MM.1S (cell line): ENCODE measurements around the gene ITPR1.

ENCODE experiments used
- DNase-seq: peaks from one replicate; pipeline ENCODE4 v3.0.0-alpha.2; 2015
- H2AFZ ChIP-seq: fragments of 300-600 bp; sonication (generic); 2 replicates; pipeline ENCODE4 v1.6.0; 2016; ENCODE audit warnings: antibody characterized with exemption, low read length
- H3F3A ChIP-seq: fragments of 300-600 bp; sonication (generic); 2 replicates; pipeline ENCODE4 v1.6.1; 2016; ENCODE audit warnings: mild to moderate bottlenecking, antibody characterized with exemption, low read length, moderate library complexity, mixed read lengths; ENCODE audit not compliant: insufficient read depth
- H3K27ac ChIP-seq: fragments of 300-600 bp; sonication (generic); 2 replicates; pipeline ENCODE4 v1.5.1; 2016; ENCODE audit warnings: mild to moderate bottlenecking, low read length
- H3K27me3 ChIP-seq: fragments of 300-600 bp; sonication (generic); replicated peaks from 2 replicates; pipeline ENCODE4 v1.6.0; 2016; ENCODE audit warnings: low read length; ENCODE audit not compliant: insufficient read depth
- H3K36me3 ChIP-seq: fragments of 300-600 bp; sonication (generic); replicated peaks from 2 replicates; pipeline ENCODE4 v1.6.1; 2016; ENCODE audit warnings: mild to moderate bottlenecking, low read length, mixed read lengths; ENCODE audit not compliant: insufficient read depth
- H3K4me1 ChIP-seq: fragments of 300-600 bp; sonication (generic); 2 replicates; pipeline ENCODE4 v1.6.1; 2016; ENCODE audit warnings: low read length, mixed read lengths
- H3K4me2 ChIP-seq: fragments of 300-600 bp; sonication (generic); 2 replicates; pipeline ENCODE4 v1.6.0; 2016; ENCODE audit warnings: low read depth, low read length
- H3K4me3 ChIP-seq: fragments of 300-600 bp; sonication (generic); 2 replicates; pipeline ENCODE4 v1.5.1; 2016; ENCODE audit warnings: low read length, mixed read lengths
- H3K79me2 ChIP-seq: fragments of 300-600 bp; sonication (generic); 2 replicates; pipeline ENCODE4 v1.6.1; 2016; ENCODE audit warnings: mixed run types, low read length, mixed read lengths
- H3K9ac ChIP-seq: fragments of 300-600 bp; sonication (generic); 2 replicates; pipeline ENCODE4 v1.6.1; 2016; ENCODE audit warnings: low read length, mixed read lengths
- H3K9me2 ChIP-seq: fragments of 300-600 bp; sonication (generic); replicated peaks from 2 replicates; pipeline ENCODE4 v1.6.1; 2016; ENCODE audit warnings: mild to moderate bottlenecking, low read length, mixed read lengths; ENCODE audit not compliant: insufficient read depth
- H3K9me3 ChIP-seq: fragments of 300-600 bp; sonication (generic); replicated peaks from 2 replicates; pipeline ENCODE4 v1.6.1; 2016; ENCODE audit warnings: mild to moderate bottlenecking, low read length, mixed read lengths; ENCODE audit not compliant: insufficient read depth
- H4K20me1 ChIP-seq: fragments of 300-600 bp; sonication (generic); 2 replicates; pipeline ENCODE4 v1.6.1; 2016; ENCODE audit warnings: mild to moderate bottlenecking, low read length, moderate library complexity, mixed read lengths; ENCODE audit not compliant: insufficient read depth
- CTCF ChIP-seq: fragments of 300-600 bp; sonication (generic); IDR thresholded peaks from 2 replicates; pipeline ENCODE4 v1.5.1; 2016; ENCODE audit warnings: antibody characterized with exemption, low read length, mixed read lengths
- EZH2 ChIP-seq: fragments of 300-600 bp; sonication (generic); optimal IDR thresholded peaks from 2 replicates; pipeline ENCODE3; 2017; ENCODE audit warnings: low read depth, mild to moderate bottlenecking, antibody characterized with exemption, low read length, mixed read lengths
- EZH2phosphoT487 ChIP-seq: fragments of 300-600 bp; sonication (generic); IDR thresholded peaks from 2 replicates; pipeline ENCODE4 v1.6.1; 2018; ENCODE audit warnings: antibody characterized with exemption, low read length

The ITPR1 gene

GRCh38 chr3:4763604-4764247, 270.6 kb downstream of the ITPR1 start:
- Histone ChIP-seq H3K9me2 (no peaks in the 10 kb centered on the region), H3K79me2 (no peaks in the 10 kb centered on the region), H3F3A (no peaks in the 10 kb centered on the region), H2AFZ (no peak overlapping the region), H3K36me3 (no peaks in the 10 kb centered on the region), H3K9ac (no peak overlapping the region), H3K4me3 (no peak overlapping the region), H3K27ac (no peak overlapping the region), H3K27me3 (no peaks in the 10 kb centered on the region), H3K4me1 (no peaks in the 10 kb centered on the region), H4K20me1 (no peaks in the 10 kb centered on the region), H3K4me2 (no peak overlapping the region), H3K9me3 (no peaks in the 10 kb centered on the region)
- TF ChIP-seq CTCF = no peak
- no peak for DNase-seq

- H2AFZ ChIP-seq = no peak overlapping the region
These were observed 272.1 kb downstream of the ITPR1 start for GRCh38 chr3:4765212-4765611.

GRCh38 chr3:4766263-4766662, 273.1 kb downstream of the ITPR1 start:
- H3K4me3 ChIP-seq = no peak overlapping the region
- H3K27ac ChIP-seq = no peak overlapping the region
- no peaks in the 10 kb centered on the region for H3K36me3 ChIP-seq
- no peak for DNase-seq
- no peak overlapping the region for H3K4me2 ChIP-seq
- no peaks in the 10 kb centered on the region for H4K20me1 ChIP-seq
- no peak overlapping the region for H3K9ac ChIP-seq
- H3F3A ChIP-seq = no peaks in the 10 kb centered on the region
- H3K9me2 ChIP-seq = no peaks in the 10 kb centered on the region
- H3K4me1 ChIP-seq = no peaks in the 10 kb centered on the region
- no peaks in the 10 kb centered on the region for H3K27me3 ChIP-seq
- no peak overlapping the region for H2AFZ ChIP-seq
- H3K79me2 ChIP-seq = no peaks in the 10 kb centered on the region
- H3K9me3 ChIP-seq = no peaks in the 10 kb centered on the region
- TF ChIP-seq EZH2phosphoT487 (no peak), CTCF (no peak), EZH2 (no peak)

More at GRCh38 chr3:4765212-4765611, 272.1 kb downstream of the ITPR1 start:
- H3K27me3 ChIP-seq = no peaks in the 10 kb centered on the region
- H3K4me1 ChIP-seq = no peaks in the 10 kb centered on the region
- H3K4me2 ChIP-seq = no peak overlapping the region
- no peaks in the 10 kb centered on the region for H4K20me1 ChIP-seq
- no peak for TF ChIP-seq CTCF
- TF ChIP-seq EZH2phosphoT487 = no peak
- TF ChIP-seq EZH2 = no peak
- no peaks in the 10 kb centered on the region for H3K36me3 ChIP-seq
- H3K27ac ChIP-seq = no peak overlapping the region
- H3K4me3 ChIP-seq = no peak overlapping the region
- no peaks in the 10 kb centered on the region for H3F3A ChIP-seq
- no peak for DNase-seq
- no peaks in the 10 kb centered on the region for H3K9me2 ChIP-seq
- H3K9me3 ChIP-seq = no peaks in the 10 kb centered on the region
- H3K79me2 ChIP-seq = no peaks in the 10 kb centered on the region
- H3K9ac ChIP-seq = no peak overlapping the region
